ENCODE measurements around the gene PA2G4. TPM values are rescaled to one million over a fixed set of nuclear protein-coding genes. Genes with fewer than 3 reads are reported as not detected.
A peak's percentile ranks its signal among the peaks of the same experiment; 100 is the strongest.

Gene PA2G4
- total and polyA plus RNA-seq, 2 of the 4 experiments (the other 2 are of a cell fraction): 158 to 198 TPM

DNA sequence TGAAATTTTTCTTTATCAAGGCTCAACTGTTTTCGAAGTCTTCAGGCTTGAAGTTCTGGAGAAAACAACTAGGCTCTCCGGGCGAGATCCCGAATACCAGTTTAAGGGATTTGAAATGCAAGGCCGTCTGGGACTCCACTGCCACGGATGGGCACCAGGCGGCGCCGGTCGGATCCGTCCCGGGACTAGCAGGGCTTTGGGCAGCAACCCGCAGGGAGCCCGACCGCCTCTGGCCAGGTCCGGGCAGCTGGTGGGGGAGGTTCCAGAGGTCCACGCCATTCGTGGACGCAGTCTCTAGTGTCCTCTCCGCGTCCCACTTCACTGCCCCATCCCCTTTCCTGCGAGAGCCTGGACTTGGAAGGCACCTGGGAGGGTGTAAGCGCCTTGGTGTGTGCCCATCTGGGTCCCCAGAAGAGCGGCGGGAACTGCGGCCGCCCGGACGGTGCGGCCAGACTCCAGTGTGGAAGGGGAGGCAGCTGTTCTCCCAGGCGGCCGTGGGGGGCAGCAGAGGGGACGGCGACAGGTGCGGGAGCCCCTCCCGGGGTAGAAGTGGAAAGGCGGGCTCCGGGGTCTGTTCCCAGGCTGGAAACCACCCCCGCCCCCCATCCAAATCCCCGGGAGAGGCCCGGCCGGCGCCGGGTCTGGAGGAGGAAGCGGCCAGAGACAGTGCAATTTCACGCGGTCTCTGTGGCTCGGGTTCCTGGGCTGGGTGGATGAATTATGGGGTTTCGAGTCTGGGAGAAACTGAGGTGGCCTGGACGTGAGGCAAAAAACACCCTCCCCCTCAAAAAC, 25.2 kb upstream of the PA2G4 start:
- 13% methylated on average over 3 of the region's 50 CpGs; no CpG with 5 or more reads in 1 of the 2 experiments for WGBS, 2 experiments (ENCODE audit: extremely low coverage in 2 of 2, insufficient read length in 1 of 2)
- no peaks in the 10 kb centered on the region for H3K36me3 ChIP-seq (ENCODE audit: control insufficient read depth, insufficient read depth, low read length)
- no peaks in the 10 kb centered on the region for H3K79me1 ChIP-seq (ENCODE audit: low read depth in 1 of 2, low read length in 2 of 2)
- POLR2A ChIA-PET (ENCODE audit: unreplicated experiment): no interaction called here
- H3K18ac ChIP-seq (ENCODE audit: low read depth, low read length): no peak overlapping the region
- H4K20me1 ChIP-seq (ENCODE audit: insufficient read depth, low read length): no peaks in the 10 kb centered on the region; the same call in 1 of the 2 replicates
- peak overlapping the region; percentile 47; the same call in 1 of the 2 replicates for H3K27ac ChIP-seq (ENCODE audit: insufficient read depth, low read length)
- H2AFZ ChIP-seq (replicated peaks; ENCODE audit: low read length, poor library complexity): peak overlapping the region; percentile 100
- dilution Hi-C loops (cut with HindIII; ENCODE audit: low sequenced_read_pairs, unreplicated experiment) (no loop called here), intact Hi-C loops (cut with micrococcal nuclease) (loop anchor here (1.0 to 2.0 kb wide), 2 partner anchors 25 to 32 kb away; partner anchors contain the start of gene PA2G4), in situ Hi-C loops (cut with MboI; ENCODE audit: low sequenced_read_pairs) (no loop called here)
- no peak overlapping the region; the same call in 1 of the 2 replicates for H2BK20ac ChIP-seq (ENCODE audit: low read depth, low read length)
- H3K9me1 ChIP-seq (ENCODE audit: insufficient read depth, low read length): 0 out of 2 replicates have a peak, but pooled peaks cover 3% of the 10 kb centered on the region
- H3K4me2 ChIP-seq (ENCODE audit: low read depth, low read length): peak overlapping the region; percentile 96
- H3K4ac ChIP-seq (ENCODE audit: low read depth, low read length): peak overlapping the region; percentile 76; the same call in 1 of the 2 replicates
- peaks cover 38% of the 10 kb centered on the region for H3K27me3 ChIP-seq (ENCODE audit: control insufficient read depth, insufficient read depth, low read length)
- H3K4me1 ChIP-seq (ENCODE audit: control insufficient read depth, insufficient read depth, low read length): peaks cover 4% of the 10 kb centered on the region; the same call in 1 of the 2 replicates
- H2AK5ac ChIP-seq (ENCODE audit: low read depth, low read length): no peak overlapping the region
- H3K23ac ChIP-seq (ENCODE audit: low read depth, low read length): peak overlapping the region; percentile 84; the same call in 1 of the 2 replicates
- TF ChIP-seq RCOR1 (IDR thresholded peaks at IDR 0.05; ENCODE audit: insufficient replicate concordance, low read length): peak; percentile 67
- TF ChIP-seq MAFK (IDR thresholded peaks at IDR 0.05; ENCODE audit: low read depth, low read length): no peak
- peak; percentile 69 for TF ChIP-seq SMC3 (IDR thresholded peaks at IDR 0.05; ENCODE audit: low read depth, low read length)
- TF ChIP-seq CTCF (conservative IDR thresholded peaks at IDR 0.05; ENCODE audit: low read depth, low read length): peak; percentile 69
- TF ChIP-seq RAD21 (IDR thresholded peaks at IDR 0.05; ENCODE audit: low read length): peak; percentile 53
- peak overlapping the region in 1 of 2 experiments; percentile 90; a peak in 2 of 4 replicates for H4K8ac ChIP-seq (ENCODE audit: low read depth in 2 of 2, low read length in 2 of 2)
- 0 out of 2 replicates have a peak overlapping the region, but pooled peaks have one; percentile 61 for H3K14ac ChIP-seq (replicated peaks; ENCODE audit: low read depth, low read length)
- peak overlapping the region; percentile 67 for H3K4me3 ChIP-seq (ENCODE audit: insufficient read depth, low read depth, low read length)
- no peak overlapping the region; the same call in 1 of the 2 replicates for H2BK120ac ChIP-seq (ENCODE audit: low read depth, low read length)
- no peak overlapping the region; the same call in 1 of the 2 replicates for H4K91ac ChIP-seq (ENCODE audit: insufficient read depth, low read depth, low read length)
- H2BK15ac ChIP-seq (ENCODE audit: low read depth, low read length): no peak overlapping the region; the same call in 2 of the 3 replicates
- peak overlapping the region; percentile 49 for H2BK5ac ChIP-seq (ENCODE audit: low read depth, low read length, poor library complexity, severe bottlenecking)
- BruUV-seq (replicated peaks): no TSS peak
- DNase-seq (peak; percentile 74), ATAC-seq (ENCODE audit: low read depth) (peak; percentile 90)
- H4K5ac ChIP-seq (ENCODE audit: low read depth, low read length): no peak overlapping the region
- CTCF ChIA-PET: interaction anchor here (0.6 to 1.4 kb wide), 6 partner anchors 22 to 142 kb away, joined by 3 to 4 read pairs (median 4); partner anchors contain the start of genes RPL41 and ZC3H10
- H2AK9ac ChIP-seq (replicated peaks; ENCODE audit: low read depth, low read length, poor library complexity): peak overlapping the region; percentile 85
- peak overlapping the region; percentile 66; the same call in 1 of the 2 replicates for H3K9ac ChIP-seq (ENCODE audit: low read depth, low read length)
- H3K9me3 ChIP-seq (ENCODE audit: control insufficient read depth, insufficient read depth, low read length): no peaks in the 10 kb centered on the region
- H3K56ac ChIP-seq (ENCODE audit: extremely low read depth, insufficient read depth, low read length): no peak overlapping the region
